ENCODE data around the gene WFDC1.

DNA sequence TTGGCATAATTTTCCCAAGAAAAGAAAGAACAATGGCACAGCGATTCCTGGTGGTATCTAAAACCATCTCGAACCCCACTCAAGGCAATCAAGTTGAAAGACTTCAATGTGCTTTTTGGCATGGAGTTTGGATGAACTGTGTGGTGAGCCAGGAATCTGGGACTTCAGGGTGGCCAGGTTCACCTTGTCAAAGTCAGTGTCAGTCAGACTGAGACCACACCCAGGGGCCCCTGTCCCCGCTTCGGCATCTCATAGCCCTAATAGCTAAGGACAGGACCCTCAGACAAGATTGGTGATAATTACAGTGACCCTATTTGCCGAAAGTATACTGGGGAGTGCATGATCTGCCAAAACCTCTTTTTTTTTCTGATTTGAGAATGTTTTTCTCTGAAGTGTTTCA is 25.8 kb downstream of the WFDC1 start:
- TF ChIP-seq, protein P1, sequence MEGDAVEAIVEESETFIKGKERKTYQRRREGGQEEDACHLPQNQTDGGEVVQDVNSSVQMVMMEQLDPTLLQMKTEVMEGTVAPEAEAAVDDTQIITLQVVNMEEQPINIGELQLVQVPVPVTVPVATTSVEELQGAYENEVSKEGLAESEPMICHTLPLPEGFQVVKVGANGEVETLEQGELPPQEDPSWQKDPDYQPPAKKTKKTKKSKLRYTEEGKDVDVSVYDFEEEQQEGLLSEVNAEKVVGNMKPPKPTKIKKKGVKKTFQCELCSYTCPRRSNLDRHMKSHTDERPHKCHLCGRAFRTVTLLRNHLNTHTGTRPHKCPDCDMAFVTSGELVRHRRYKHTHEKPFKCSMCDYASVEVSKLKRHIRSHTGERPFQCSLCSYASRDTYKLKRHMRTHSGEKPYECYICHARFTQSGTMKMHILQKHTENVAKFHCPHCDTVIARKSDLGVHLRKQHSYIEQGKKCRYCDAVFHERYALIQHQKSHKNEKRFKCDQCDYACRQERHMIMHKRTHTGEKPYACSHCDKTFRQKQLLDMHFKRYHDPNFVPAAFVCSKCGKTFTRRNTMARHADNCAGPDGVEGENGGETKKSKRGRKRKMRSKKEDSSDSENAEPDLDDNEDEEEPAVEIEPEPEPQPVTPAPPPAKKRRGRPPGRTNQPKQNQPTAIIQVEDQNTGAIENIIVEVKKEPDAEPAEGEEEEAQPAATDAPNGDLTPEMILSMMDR (conservative IDR thresholded peaks at IDR 0.05; ENCODE audit: low read depth in 2 of 2) = no peak
- TF ChIP-seq EZH2 (IDR thresholded peaks at IDR 0.05; ENCODE audit: low read depth, unreplicated experiment) (no peak), ZNF114 (CRISPR knock-in tag; IDR thresholded peaks at IDR 0.05) (no peak), CREB1 (CRISPR knock-in tag; IDR thresholded peaks at IDR 0.05; ENCODE audit: low read depth) (no peak), JUNB (IDR thresholded peaks at IDR 0.05; ENCODE audit: unreplicated experiment) (no peak), POLR2AphosphoS5 (IDR thresholded peaks at IDR 0.05; ENCODE audit: low read depth) (no peak), STAT1 (IDR thresholded peaks at IDR 0.05; ENCODE audit: unreplicated experiment) (no peak), EZH2phosphoT487 (IDR thresholded peaks at IDR 0.05; ENCODE audit: unreplicated experiment) (no peak), ETS1 (IDR thresholded peaks at IDR 0.05) (no peak), ZNF331 (CRISPR knock-in tag; IDR thresholded peaks at IDR 0.05; ENCODE audit: low read depth) (no peak)
- TF ChIP-seq, protein P2, sequence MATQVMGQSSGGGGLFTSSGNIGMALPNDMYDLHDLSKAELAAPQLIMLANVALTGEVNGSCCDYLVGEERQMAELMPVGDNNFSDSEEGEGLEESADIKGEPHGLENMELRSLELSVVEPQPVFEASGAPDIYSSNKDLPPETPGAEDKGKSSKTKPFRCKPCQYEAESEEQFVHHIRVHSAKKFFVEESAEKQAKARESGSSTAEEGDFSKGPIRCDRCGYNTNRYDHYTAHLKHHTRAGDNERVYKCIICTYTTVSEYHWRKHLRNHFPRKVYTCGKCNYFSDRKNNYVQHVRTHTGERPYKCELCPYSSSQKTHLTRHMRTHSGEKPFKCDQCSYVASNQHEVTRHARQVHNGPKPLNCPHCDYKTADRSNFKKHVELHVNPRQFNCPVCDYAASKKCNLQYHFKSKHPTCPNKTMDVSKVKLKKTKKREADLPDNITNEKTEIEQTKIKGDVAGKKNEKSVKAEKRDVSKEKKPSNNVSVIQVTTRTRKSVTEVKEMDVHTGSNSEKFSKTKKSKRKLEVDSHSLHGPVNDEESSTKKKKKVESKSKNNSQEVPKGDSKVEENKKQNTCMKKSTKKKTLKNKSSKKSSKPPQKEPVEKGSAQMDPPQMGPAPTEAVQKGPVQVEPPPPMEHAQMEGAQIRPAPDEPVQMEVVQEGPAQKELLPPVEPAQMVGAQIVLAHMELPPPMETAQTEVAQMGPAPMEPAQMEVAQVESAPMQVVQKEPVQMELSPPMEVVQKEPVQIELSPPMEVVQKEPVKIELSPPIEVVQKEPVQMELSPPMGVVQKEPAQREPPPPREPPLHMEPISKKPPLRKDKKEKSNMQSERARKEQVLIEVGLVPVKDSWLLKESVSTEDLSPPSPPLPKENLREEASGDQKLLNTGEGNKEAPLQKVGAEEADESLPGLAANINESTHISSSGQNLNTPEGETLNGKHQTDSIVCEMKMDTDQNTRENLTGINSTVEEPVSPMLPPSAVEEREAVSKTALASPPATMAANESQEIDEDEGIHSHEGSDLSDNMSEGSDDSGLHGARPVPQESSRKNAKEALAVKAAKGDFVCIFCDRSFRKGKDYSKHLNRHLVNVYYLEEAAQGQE (IDR thresholded peaks at IDR 0.05; ENCODE audit: unreplicated experiment) = no peak
